GM18517 (cell line): ENCODE results near the gene PUS3.

Source experiments
- ATAC-seq: cut with Tn5 transposase; IDR thresholded peaks from one replicate; pipeline ENCODE4 v1.9.1; 2021; ENCODE audit warnings: mild to moderate bottlenecking, moderate library complexity; ENCODE audit not compliant: unreplicated experiment

PUS3 gene

DNA sequence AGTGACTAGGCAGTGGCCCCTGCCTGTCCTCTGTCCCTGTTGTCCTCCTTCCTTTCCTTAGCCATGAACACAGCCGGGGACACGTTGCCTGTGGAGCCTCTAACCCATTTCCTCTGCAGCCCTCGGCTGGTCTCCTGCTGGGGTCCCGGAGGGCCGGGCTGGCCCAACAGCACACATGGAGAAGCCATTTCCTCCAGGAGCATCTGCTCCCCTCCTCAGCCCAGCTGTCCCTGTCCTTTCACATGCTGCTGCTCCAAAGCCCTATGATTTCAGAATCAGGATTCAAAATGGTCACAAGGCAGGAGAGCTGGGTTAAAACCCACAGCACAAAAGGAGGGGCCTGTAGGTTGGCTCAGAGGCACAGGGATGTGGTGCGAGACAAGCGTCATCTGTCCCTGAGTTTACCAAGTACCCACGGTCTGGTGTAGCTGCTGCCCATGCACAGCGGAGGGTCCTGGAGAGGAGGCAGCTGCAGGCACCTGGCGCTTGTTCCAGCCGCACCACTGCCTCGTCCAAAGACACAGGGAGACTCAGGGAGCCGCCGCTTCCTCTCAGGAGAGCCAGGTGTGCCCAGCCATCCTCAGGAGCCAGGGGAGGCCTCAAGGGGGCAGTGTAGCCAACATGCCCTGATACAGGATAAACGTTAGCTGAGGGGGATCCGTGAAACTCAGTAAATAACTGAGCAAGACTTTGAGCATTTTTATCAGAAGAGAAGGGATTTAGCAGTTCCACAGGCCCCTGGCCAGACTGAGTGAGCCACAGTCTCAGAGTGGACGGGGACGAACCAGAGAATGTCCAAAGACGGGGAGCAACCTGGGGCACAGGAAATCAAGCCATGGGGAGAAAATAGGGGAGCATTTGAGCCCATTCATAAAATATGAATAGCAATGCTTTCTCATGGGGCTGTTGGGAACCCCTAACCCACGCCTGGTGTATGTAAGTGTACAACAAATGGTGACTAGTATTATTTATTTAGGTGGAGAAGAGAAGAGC is 38.9 kb upstream of the PUS3 start:
- ATAC-seq, result no peak

DNA sequence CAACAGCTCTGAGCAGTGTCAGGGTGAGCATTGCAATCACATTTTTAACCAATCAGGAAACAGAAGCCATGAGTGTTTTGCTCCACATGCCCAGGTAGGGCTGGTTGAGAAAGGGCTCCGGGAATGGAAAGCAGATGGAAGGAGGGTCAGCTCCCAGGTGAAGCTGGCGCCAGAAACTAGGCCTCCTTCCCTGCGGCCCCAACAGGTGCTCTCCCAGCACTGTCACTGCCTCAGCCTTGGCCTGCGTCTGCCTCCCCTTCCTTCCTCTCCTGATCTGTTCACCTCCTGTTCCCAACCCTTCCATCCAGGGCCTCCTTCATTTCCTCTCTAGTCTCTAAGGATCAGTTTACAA is 38.2 kb upstream of the PUS3 start:
- ATAC-seq, result no peak

DNA sequence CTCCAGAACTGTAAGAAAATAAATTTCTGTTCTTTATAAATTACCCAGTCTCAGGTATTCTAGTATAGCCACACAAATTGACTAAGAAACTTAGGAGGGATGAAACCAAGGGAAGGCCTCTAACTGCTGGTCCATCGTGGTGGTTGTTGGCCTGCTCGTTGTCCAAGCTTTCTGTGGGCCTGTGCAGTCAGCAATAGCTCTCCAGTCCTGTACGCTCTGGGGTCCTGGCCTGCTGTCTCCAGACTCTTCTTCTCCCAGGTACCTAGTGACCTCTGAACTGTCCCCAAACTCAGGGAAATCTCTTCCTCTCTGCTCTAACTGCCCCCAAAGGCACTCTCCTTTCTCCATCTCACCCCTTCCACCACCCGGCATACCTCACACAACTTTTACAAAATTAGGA is 37.1 kb upstream of the PUS3 start:
- no peak for ATAC-seq

DNA sequence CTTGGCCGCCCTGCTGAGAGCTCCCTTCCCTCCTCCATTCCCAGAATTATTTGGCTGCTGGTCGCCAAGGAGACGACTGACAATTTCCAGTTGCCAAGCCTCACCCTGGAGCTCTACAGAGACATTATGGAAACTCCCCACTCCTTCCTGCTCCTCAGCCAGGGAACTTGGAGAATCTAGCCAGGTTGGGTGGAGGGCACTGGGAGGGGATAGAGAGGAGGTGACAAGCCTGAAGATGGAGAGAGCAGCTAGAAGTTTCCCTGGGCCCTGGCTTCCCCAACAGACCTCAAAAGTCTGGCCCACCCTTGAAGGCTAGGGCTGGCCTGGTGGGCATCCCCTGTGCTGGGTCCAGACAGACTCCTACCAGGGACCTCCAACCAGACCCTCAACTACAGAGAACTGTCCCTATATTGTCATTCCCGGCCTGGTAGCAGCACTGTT is 36.1 kb upstream of the PUS3 start:
- no peak for ATAC-seq

DNA sequence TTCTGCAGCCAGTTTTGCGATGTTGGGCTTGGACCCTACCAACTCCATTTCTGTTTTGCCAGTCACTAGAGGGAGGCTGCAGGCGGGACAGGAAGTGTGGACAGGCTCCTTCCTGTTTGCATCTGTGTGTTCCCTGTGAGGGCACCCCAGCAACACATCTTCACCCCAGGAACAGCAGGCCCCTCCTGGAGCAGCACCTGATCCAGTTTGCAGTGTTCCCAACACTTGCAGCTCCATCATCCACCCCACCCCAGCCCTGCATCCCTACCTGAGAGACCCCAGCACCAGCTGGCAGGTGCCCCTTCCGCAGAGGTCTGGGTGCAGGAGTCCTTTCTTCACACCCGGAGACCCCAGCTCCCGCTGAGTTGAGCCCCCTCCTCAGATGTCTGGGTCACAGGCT is 35.4 kb upstream of the PUS3 start:
- no peak for ATAC-seq

DNA sequence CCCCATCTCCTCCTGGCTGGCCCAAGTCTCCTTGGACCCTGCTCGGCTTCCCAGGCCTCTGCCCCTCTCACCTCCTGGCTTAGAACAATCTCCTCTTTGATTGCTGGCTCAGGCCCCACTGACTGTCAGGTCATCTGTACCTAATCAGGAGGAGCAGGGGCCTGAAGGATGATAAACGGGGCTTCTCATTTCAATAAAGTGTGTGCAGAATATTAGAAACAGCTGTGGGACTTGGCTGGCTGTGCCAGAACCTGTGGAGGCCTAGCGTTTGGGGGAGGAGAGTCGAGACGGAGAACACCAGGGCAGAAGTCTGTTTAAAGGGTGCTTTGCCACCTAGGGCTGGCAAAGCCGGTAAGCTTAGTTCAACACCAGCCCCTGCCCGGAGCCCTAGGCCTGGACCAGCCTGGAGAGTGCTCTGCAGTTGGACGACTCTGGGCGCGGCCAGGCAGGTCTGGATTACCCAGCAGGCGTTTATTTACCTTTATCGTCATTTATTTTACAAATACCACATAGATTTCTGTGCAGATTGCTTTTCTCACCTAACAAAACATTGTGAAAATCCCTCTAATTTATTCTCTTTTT is 32.7 kb upstream of the PUS3 start:
- ATAC-seq, result no peak

DNA sequence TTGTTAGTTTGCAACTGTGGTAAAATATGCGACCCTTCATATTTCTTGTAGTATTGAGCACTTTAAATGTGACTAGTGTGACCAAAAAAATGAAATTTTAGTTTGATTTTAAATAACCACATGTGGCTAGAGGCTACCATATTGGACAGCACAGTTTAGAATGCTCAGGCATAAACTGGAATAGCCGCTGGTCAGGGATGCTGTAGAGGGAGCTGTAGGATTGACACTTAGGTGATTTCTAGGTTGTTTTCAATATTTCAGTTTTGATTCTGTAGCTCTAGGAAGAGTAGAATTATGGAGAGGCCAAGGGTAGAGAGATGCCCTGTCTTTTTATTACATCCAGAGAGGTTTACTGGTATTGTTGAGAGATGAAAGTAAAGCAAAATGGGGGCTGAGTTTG is 32.0 kb upstream of the PUS3 start:
- no peak for ATAC-seq

DNA sequence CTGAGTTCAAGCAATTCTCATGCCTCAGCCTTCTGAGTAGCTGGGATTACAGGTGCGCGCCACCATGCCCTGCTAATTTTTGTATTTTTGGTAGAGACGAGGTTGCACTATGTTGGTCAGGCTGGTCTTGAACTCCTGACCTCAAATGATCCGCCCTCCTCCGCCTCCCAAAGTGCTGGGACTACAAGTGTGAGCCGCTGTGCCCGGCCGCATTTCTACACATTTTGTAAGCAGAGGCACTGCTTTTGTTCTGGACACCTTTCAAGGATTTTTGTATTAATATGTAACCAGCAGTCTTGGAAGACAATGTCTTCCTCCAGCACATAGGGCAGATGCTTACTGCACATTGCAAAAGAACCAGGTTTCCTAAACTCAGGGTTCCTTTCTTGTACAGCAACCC is 31.5 kb upstream of the PUS3 start:
- no peak for ATAC-seq

DNA sequence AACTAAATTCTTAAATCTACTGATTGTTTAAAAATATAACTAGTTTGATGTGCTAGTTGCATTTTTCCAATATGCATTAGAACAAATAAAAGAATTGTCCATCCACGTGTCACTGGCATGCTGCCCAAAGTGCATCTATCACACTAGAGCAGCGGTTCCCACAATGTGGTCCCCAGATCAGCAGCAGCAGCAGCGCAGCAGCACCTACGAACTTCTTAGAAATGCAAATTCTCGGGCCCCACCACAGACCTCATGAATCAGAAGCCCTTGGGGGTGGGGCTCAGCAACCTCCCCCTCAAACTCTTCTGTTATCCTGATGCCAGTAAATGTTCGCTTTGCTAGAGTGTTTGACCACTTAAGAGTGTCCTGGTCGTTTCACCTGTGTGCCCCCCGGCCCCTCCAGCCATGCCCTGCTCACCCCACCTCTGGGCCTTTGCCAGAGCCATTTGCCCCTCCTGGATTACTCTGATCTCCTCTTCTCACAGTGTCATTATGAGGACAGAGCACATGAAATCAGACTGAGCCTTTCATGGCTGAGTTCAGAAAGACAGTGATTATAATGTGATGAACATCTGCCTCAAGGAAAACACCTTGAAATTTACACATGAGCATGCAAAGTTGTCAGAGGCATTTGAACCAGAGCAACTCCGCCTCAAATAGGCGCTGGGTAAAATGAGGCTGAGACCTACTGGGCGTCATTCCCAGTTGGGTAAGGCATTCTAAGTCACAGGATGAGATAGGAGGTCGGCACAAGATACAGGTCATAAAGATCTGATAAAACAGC is 30.2 kb upstream of the PUS3 start:
- ATAC-seq, result no peak

DNA sequence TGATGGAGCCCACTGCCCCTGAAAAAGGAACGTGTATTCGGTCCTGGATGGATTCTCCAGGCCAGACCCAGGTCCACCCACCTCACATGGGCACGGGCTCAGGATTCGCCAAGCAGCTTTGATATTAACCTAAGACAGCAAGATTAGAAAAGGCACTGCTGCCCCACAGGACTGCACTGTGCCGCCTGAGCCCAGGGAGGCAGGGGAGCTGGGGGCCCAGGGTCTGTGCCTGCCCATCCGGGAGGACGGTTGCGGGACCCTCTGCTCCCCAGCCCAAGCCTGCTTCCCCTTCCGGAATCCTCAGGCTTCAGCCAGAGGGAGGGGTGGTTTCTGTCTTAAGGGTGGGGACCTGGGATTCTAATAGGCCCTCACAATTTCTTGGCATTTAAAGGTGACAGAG is 29.3 kb upstream of the PUS3 start:
- ATAC-seq, result no peak

DNA sequence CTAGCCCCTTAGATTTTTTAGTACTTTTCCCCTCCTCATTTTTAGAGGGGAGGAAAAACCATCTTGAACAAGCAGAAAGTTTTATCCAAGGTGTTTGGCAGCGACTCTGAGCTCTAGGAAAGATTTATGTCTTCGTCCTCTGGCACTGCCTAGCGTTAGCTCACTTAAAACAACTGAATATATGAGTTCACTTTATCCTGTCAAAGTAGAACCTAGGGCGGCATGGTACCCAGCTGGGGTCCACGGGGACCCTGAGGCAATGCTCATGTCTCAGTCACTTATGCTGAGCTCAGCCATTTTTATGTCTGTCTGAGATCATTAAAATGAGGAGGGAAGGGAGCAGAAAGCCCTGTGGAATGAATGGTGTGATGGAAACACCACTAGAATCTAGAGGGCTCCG is 28.7 kb upstream of the PUS3 start:
- ATAC-seq, result no peak

DNA sequence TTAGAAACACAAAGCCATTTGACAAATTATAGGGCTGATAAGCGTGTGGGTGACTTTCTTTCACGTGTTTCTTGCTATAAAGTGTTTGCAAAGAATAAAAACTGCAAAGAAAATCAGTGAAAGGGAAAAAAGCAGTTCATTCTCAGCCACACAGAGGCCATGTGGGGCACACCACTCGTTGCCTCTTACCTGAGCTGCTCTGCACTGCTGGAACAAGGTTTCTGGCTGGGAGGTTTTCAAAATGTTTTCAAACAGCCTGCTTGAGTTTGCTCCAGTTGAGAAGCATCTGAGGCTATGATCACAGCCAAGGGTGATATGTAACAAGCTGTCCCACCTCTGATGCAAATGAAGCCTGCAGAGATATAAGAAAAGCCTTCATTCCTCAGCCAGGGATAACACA is 28.1 kb upstream of the PUS3 start:
- no peak for ATAC-seq

DNA sequence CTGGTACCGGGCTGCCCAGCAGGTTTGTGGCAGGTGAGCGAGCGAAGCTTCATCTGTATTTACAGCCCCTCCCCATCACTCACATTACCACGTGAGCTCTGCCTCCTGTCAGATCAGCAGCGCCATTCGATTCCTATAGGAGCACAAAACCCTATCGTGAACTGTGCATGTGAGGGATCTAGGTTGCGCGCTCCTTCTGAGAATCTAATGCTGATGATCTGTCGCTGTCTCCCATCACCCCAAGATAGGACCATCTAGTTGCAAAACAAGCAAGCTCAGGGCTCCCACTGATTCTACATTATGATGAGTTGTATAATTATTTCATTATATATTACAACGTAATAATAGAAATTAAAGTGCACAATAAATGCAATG is 27.1 kb upstream of the PUS3 start:
- no peak for ATAC-seq

DNA sequence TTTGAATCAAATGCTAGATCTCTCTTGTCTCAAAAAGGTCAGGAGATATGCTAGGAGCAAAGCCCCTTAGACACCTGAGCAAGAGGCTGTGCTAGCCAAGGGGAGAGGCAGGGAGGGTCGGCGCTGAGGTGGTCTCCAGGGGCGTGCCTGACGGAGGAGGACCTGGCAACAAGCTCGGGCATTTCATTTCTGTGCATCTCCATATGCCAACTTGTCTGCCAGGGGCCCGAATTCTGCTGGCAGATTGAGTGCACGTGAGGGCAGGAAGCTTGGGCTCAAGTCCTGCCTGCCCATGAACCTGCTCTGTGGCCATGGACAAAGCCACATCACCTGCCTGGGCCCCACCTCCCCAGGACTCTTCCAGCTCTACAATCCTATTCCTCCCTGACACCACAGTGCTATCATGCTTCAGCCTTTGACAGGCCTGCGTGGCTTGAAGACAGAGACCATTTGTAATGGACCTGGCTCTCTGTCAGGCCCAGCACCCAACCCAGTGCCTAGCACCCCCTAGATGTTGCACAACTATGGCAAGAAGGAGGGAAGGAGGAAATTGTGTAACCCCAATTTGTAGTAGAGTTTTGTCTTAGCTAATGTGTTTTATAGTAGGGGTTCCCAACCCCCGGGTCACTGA is 26.6 kb upstream of the PUS3 start:
- ATAC-seq, result no peak

DNA sequence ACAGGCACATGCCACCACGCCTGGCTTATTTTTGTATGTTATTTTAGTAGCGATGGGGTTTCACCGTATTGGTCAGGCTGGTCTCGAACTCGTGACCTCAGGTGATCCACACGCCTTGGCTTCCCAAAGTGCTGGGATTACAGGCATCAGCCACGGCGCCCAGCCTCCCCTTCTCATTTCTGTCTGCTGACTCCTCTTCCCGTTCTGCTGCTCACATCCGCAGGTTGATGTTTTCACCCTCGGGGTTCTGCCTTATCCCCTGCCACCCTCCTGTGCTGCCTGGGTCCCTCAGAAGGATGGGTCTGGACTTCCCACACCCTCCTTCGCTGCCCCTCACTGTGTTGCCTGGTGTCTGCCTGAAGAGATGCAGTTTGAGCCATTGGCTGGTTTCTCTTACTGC is 23.7 kb upstream of the PUS3 start:
- ATAC-seq, result no peak

DNA sequence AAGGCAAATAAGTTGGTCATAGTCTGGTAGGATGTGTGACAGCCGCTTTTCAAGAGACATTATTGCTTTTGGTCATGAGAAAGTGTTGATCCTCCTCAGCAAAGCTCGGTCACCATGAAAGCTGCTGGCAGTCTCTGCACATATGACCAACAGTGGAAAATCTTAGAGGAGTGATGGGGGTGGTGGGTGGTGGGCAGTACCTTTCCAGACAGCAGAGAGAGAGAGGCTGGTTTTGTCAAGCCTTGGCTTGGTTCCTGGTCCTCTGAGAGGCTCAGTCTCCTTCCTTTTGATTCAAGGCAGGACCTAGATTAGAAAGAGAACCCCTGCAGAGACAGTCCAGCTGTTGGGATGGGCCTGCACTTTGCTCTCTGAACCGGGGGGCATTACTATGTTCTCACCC is 22.8 kb upstream of the PUS3 start:
- no peak for ATAC-seq

DNA sequence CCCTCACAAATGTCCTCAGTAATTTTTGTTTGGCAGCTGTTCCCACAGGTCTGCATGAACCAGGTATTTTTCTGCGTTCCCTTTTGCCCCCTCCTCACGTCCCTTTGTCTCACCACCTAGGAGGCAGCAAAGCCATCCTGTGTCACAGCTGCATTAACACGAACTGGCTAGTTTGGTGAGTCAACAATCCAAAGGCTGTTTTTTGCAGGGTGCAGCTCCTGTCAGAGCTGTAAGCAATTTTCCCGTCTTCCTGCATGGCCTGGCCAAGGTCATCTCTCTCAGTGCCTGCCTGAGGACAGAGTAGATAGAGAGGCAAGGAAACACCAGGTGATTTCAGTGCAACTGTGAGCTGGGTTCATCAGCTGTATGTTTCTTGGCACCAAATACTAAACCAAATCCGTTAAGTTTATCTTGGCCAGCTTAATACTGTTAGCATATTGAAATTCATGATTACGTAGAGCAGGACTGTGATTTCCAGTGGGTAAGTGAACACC is 22.3 kb upstream of the PUS3 start:
- ATAC-seq, result no peak

DNA sequence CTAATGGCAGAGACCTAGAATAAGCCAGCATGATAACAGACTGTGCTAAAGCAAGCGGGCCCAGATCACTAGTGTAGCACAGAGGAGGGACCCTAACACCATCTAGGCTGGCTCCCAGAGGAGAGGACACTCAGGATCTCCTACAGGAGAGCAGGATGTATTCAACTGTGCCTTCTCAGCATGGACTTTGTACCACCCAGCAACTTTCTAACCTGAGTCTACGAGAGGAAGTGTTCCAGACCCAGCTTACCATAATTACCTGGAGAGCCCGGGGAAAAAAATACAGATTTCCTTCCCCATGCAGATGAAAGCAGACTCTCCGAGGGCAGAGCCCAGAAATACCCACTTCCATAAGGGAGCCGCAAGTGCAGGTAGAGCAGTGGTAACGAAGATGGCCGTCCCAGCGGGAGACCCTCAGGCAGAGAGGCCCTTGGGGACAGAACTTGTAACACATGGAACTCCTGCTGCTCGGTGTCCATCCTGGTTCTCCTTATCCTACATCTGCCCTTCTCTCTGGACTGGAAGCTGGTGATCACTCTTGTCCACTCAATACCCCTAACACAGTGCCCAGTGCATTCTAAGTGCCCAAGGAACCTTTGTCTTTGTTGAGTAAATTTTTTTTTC is 21.5 kb upstream of the PUS3 start:
- ATAC-seq, result no peak

DNA sequence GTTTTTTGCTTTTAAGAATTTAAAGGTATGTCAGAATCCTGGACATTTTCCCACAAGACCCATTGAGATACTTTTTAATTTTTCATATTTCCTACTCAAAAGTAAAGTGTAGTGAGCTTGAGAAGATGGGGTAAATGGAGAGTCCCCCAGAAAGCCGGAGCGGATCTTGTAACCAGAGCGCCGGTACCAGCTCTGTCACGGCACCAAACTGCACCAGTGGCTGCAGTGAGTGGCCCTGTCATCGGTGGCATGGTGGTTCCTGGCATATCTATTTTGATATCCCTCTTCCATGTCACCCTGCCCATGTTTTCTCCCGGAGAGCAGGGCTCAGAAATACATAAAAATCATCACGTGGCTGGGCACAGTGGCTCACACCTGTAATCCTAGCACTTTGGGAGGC is 20.6 kb upstream of the PUS3 start:
- no peak for ATAC-seq

DNA sequence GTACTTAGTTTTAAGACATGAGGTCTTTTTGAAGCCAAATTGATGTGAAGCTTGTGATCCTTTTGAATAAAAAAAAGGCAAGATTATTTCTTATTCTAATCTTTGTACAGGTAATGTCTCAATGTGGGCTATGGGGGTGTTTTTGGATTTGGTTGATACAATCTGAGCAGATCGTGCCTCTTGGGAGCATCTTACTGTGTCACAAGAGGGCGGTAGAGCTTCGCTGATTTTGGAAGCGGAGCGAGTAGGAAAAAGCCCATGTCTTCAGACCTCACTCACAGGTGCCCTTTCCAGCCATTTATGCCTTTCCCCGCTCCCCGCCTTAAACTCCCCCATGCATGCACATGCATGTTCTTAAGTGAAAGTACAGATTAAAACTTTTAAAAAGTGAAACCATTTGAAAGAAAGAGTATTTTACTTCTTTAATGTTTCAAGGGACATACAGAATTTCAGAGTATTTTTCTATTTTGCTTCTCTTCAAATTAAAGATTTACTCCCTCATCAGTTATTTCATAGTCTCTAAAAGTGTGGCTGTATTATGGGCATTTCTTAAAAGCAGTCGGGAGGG is 20.1 kb upstream of the PUS3 start:
- no peak for ATAC-seq
